Measurements from ENCODE around the gene HTRA1. TPM values are rescaled to one million over a fixed set of nuclear protein-coding genes. Genes with fewer than 3 reads are reported as not detected.

The HTRA1 gene
- total RNA-seq, 1 donor from 2014 or later = 1,504 TPM

DNA sequence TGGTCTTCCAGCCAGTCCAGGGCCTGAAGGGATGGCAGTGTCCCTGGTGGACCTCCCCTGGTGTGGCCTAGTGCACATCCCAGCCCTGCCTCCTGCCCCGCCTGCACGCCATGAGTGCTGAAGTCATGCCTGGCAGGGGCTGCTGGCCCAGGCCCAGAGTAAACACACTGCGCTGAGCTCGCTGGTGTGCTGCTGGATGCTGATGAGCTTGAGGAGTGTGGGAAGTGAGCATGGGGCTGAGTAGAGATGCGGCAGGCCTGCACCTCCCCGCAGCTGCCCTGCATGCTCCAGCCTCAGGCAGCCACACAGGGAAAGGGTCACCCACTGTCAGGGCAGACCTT is 43.2 kb downstream of the HTRA1 start:
- DNase-seq (ENCODE audit: low spot score) = no peak
- H3K9me3 Mint-ChIP-seq (ENCODE audit: low read depth) = no peaks in the 10 kb centered on the region
- TF ChIP-seq, protein P1, sequence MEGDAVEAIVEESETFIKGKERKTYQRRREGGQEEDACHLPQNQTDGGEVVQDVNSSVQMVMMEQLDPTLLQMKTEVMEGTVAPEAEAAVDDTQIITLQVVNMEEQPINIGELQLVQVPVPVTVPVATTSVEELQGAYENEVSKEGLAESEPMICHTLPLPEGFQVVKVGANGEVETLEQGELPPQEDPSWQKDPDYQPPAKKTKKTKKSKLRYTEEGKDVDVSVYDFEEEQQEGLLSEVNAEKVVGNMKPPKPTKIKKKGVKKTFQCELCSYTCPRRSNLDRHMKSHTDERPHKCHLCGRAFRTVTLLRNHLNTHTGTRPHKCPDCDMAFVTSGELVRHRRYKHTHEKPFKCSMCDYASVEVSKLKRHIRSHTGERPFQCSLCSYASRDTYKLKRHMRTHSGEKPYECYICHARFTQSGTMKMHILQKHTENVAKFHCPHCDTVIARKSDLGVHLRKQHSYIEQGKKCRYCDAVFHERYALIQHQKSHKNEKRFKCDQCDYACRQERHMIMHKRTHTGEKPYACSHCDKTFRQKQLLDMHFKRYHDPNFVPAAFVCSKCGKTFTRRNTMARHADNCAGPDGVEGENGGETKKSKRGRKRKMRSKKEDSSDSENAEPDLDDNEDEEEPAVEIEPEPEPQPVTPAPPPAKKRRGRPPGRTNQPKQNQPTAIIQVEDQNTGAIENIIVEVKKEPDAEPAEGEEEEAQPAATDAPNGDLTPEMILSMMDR (IDR thresholded peaks at IDR 0.05) = no peak
- peak overlapping the region; percentile 96 for H3K27ac Mint-ChIP-seq (ENCODE audit: unreplicated experiment)
- H3K36me3 Mint-ChIP-seq (ENCODE audit: low read depth) = peaks cover 46% of the 10 kb centered on the region
- H3K27me3 Mint-ChIP-seq (ENCODE audit: low read depth) = no peaks in the 10 kb centered on the region
- H3K4me3 Mint-ChIP-seq (ENCODE audit: unreplicated experiment) = peak overlapping the region; percentile 28
- H3K4me1 Mint-ChIP-seq (ENCODE audit: low read depth) = peaks cover 66% of the 10 kb centered on the region

DNA sequence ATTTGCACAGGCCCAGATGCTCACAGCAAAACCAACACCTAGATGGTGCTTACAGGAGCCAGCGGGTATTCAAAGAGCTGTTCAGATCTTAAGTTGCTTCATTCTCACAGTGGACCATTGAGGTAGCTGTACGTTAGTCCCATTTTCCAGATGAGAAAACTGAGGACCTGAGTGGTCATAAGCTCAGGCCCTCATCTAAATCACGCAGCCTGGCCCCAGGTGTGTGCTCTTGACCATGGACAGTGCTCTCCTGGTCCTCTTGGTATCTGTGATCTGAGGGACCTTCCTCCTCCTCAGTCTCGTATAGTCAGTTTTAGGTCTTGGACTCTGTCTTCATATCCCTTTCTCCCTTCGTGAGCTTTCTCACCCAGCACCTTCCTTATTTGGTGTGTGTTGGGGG is 43.7 kb downstream of the HTRA1 start:
- Mint-ChIP-seq H3K9me3 (ENCODE audit: low read depth) (no peaks in the 10 kb centered on the region), H3K4me1 (ENCODE audit: low read depth) (peaks cover 62% of the 10 kb centered on the region), H3K27ac (ENCODE audit: unreplicated experiment) (peak overlapping the region; percentile 96), H3K27me3 (ENCODE audit: low read depth) (no peaks in the 10 kb centered on the region), H3K4me3 (ENCODE audit: unreplicated experiment) (peak overlapping the region; percentile 28), H3K36me3 (ENCODE audit: low read depth) (peaks cover 46% of the 10 kb centered on the region)
- TF ChIP-seq, protein P1 (IDR thresholded peaks at IDR 0.05) = no peak
- DNase-seq (ENCODE audit: low spot score) = no peak

DNA sequence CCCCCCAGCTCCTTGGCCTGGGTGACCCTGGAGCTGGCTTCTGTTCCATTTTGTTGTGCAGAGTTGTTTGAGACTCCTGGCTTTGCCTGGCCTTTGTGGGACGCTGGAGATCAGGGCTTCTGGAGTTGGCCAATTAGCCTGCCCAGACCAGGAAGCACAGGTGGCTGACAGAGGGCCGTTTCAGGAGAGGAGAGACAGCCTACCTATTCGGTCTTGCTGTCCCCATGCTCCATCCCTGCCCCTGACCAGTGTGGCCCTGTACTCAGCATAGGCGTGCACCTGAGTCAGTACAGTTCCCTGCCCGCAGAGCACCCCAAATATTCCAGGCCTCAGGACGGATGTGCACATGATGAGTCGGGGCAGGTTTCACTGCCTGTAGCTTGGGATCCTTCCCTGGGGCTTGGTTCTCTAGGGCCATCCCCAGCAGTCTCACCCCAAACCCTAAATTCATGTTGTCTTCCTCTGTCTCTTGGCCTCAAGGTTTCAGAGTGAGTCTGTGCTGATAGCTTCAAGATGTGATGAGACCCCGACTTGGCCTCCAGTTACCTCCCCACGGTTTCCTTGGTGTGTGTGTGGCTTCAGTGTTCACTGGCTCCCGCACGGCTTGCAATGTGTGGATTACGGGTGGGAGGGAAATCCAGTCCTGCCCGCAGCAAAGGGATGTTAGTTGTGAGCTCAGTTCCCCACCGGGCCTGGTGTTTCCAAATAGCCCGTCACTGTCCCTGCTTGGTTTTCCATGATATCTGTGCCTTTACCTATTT is 44.7 kb downstream of the HTRA1 start:
- H3K27ac Mint-ChIP-seq (ENCODE audit: unreplicated experiment) = no peak overlapping the region
- TF ChIP-seq, protein P1 (IDR thresholded peaks at IDR 0.05) = no peak
- peaks cover 55% of the 10 kb centered on the region for H3K36me3 Mint-ChIP-seq (ENCODE audit: low read depth)
- H3K9me3 Mint-ChIP-seq (ENCODE audit: low read depth) = no peaks in the 10 kb centered on the region
- no peaks in the 10 kb centered on the region for H3K27me3 Mint-ChIP-seq (ENCODE audit: low read depth)
- H3K4me1 Mint-ChIP-seq (ENCODE audit: low read depth) = peaks cover 57% of the 10 kb centered on the region
- DNase-seq (ENCODE audit: low spot score) = no peak
- H3K4me3 Mint-ChIP-seq (ENCODE audit: unreplicated experiment) = no peak overlapping the region

DNA sequence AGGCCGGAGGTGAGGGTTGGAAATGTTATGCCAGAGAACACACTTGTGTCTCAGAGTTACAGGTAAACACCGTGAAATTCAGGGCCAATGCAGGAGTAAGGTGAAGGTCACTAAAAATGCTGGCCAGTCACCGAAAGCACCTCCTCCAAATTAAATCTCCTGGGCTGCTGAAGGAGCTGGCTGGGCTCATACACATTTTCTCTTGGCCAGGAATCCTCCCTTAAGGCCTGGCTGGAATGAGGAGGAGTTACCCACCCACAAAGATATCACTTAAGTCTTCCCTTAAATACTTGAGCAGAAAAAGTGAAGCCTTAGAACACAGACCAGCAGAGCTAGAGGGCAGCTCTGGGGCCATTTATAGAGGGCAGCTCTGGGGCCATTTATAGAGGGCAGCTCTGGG is 46.3 kb downstream of the HTRA1 start:
- H3K9me3 Mint-ChIP-seq (ENCODE audit: low read depth) = no peaks in the 10 kb centered on the region
- no peak for DNase-seq (ENCODE audit: low spot score)
- TF ChIP-seq, protein P1 (IDR thresholded peaks at IDR 0.05) = no peak
- H3K27ac Mint-ChIP-seq (ENCODE audit: unreplicated experiment) = peak overlapping the region; percentile 12
- H3K36me3 Mint-ChIP-seq (ENCODE audit: low read depth) = peaks cover 52% of the 10 kb centered on the region
- peaks cover 44% of the 10 kb centered on the region for H3K4me1 Mint-ChIP-seq (ENCODE audit: low read depth)
- no peak overlapping the region for H3K4me3 Mint-ChIP-seq (ENCODE audit: unreplicated experiment)
- H3K27me3 Mint-ChIP-seq (ENCODE audit: low read depth) = no peaks in the 10 kb centered on the region

GRCh38 chr10:122508021-122508420 is 46.7 kb downstream of the HTRA1 start:
- no peaks in the 10 kb centered on the region for H3K9me3 Mint-ChIP-seq (ENCODE audit: low read depth)
- DNase-seq (ENCODE audit: low spot score) = no peak
- no peaks in the 10 kb centered on the region for H3K27me3 Mint-ChIP-seq (ENCODE audit: low read depth)
- H3K4me1 Mint-ChIP-seq (ENCODE audit: low read depth) = peaks cover 40% of the 10 kb centered on the region
- TF ChIP-seq, protein P1 (IDR thresholded peaks at IDR 0.05) = no peak
- H3K27ac Mint-ChIP-seq (ENCODE audit: unreplicated experiment) = no peak overlapping the region
- H3K36me3 Mint-ChIP-seq (ENCODE audit: low read depth) = peaks cover 56% of the 10 kb centered on the region
- no peak overlapping the region for H3K4me3 Mint-ChIP-seq (ENCODE audit: unreplicated experiment)

Measured in chondrocyte (in vitro differentiated cells).